GM21619 (cell line): ENCODE measurements around the gene SLC49A3.

Experiments used
- ATAC-seq: cut with Tn5 transposase; IDR thresholded peaks from one replicate; pipeline ENCODE4 v1.9.1; 2021; ENCODE audit not compliant: unreplicated experiment

The SLC49A3 gene

DNA sequence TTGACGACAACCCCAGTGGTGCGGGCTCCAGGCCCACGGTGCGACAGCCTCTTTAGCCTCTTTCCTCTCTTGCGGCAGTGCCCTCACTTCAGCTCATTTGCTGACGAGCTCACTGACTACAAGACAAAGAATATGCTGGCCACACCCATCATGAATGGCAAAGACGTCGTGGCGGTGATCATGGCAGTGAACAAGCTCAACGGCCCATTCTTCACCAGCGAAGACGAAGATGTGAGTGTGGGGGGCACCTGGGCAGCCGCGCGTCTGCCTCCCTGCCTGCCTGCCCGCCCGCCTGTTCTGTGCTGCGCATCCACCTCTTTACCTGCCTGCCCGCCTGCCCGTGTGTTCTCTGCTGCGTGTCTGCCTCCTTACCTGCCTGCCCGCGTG is 54.4 kb downstream of the SLC49A3 start:
- ATAC-seq: no peak

DNA sequence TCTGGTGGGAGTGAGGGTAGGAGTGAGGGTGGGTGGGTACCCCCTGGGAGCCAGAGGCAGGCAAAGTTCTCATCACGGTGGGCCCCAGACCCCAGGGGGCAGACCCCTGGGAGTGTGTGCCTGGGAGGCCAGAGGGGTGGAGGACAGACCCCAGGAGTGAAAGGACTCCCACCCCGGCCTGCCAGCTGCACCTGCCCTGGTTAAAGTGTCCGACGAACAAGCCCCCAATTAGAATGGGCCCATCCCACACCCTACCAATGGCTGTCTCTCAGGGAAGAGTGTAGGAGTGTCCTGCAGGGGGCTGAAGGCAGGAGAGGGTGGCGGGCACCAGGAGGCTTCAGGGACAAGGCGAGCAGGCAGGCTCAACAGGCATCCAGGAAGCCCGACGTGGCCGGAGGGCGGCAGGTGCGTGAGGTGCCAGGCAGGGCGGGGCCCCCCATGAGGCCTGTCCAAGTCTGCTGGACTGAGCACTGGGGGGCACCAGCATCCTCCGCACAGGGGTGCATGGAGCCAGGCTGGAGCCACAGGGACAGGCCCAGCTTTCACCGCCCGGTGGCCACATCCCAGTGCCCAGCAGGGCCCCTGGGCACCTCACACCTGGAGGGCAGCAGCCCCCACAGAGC is 54.9 kb downstream of the SLC49A3 start:
- no peak for ATAC-seq

DNA sequence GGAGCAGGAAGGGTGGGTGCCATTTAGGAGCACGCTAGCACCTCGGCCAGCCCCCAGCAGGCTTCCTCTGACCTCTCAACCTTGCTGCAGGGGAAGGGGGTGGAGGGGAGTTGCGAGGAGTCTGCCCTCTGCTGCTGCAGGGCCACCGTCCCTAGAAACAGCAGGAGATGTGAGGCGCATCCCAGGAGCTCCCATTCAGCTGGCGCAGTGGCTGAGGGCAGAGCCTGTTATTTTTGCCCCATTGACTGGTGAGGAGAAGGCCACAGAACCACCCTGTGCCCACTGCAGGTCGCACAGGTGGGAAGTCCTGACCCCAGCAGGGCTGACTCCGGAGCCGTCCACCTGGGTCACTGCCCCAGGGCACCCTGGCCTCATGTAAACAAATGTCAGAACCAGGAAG is 55.5 kb downstream of the SLC49A3 start:
- ATAC-seq: no peak

DNA sequence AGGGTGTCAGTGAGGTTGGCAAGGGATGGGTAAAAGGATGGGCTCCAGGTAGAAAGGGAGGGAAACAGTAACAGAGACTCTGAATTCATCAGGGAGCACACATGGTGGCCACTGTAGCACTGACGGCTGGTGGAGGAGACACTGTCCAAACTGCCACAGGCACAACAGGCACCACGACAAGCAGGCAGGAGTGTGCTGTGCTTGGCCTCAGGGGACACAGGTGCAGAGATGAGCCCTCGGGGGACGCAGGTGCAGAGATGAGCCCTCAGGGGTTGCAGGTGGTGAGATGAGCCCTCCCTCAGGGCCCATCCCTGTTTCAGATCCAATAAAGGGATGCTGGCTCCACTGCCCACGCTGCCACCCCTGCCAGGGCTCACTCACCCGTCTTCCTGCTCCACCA is 56.0 kb downstream of the SLC49A3 start:
- no peak for ATAC-seq

DNA sequence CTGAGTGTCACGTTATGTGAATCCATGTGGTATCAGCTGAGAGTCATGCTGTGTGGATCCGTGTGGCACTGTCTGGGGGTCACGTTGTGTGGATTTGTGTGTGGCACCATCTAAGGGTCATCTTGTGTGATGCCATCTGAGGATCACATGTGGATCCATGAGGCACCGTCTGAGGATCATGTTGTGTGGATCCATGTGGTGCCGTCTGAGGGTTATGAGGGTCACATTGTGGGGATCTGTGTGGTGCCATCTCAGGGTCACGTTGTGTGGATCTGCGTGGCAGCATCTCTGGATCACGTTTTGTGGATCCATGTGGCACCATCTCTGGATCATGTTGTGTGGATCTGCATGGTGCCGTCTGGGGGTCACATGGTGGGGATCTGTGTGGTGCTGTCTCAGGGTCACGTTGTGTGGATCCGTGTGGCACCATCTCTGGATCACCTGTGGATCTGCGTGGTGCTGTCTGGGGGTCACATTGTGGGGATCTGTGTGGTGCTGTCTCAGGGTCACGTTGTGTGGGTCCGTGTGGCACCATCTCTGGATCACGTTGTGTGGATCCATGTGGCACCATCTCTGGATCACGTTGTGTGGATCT is 56.7 kb downstream of the SLC49A3 start:
- no peak for ATAC-seq
